Measurements from ENCODE around the gene SPAG6.
"Not testable (repeated sequence)": the region's sequence is repeated elsewhere in the genome, so short reads cannot be mapped to it uniquely, and the experiment has no call there.

Gene SPAG6

GRCh38 chr10:22345301-22346095, at the start of gene SPAG6:
TSS of gene SPAG6 (plus strand) at chr10:22345496. CDS start at chr10:22345612, 116 bp downstream.
- peak; percentile 16 for DNase-seq

- DNase-seq, result no peak
Observed at GRCh38 chr10:22301193-22301592, 44.1 kb upstream of the SPAG6 start.

GRCh38 chr10:22303461-22303860, 41.8 kb upstream of the SPAG6 start:
- DNase-seq, result no peak

GRCh38 chr10:22305721-22306120, 39.6 kb upstream of the SPAG6 start:
- DNase-seq, result no peak

GRCh38 chr10:22308390-22308789, 36.9 kb upstream of the SPAG6 start:
- DNase-seq, result no peak

GRCh38 chr10:22309180-22310000, 35.9 kb upstream of the SPAG6 start:
- DNase-seq, result no peak

- not testable (repeated sequence) for DNase-seq
Observed at GRCh38 chr10:22310012-22310411, 35.3 kb upstream of the SPAG6 start.

GRCh38 chr10:22310928-22311327, 34.4 kb upstream of the SPAG6 start:
- DNase-seq, result no peak

- DNase-seq, result no peak
Observed at GRCh38 chr10:22314852-22315251, 30.4 kb upstream of the SPAG6 start.

GRCh38 chr10:22315455-22316285, 29.6 kb upstream of the SPAG6 start:
- no peak for DNase-seq

- DNase-seq, result peak; percentile 65
Observed at GRCh38 chr10:22316286-22317075, 28.8 kb upstream of the SPAG6 start, which contains the start of gene COMMD3. TSS of gene COMMD3 (plus strand) at chr10:22316388. CDS start at chr10:22316418, 30 bp downstream.

GRCh38 chr10:22317076-22317370, 28.3 kb upstream of the SPAG6 start:
- DNase-seq, result no peak

GRCh38 chr10:22317771-22318565, 27.3 kb upstream of the SPAG6 start:
- DNase-seq, result no peak

GRCh38 chr10:22318772-22319171, 26.5 kb upstream of the SPAG6 start:
- no peak for DNase-seq

- no peak for DNase-seq
Observed at GRCh38 chr10:22319547-22319979, 25.7 kb upstream of the SPAG6 start.

- DNase-seq, result no peak
Observed at GRCh38 chr10:22319980-22320558, 25.2 kb upstream of the SPAG6 start.

- peak; percentile 47 for DNase-seq
Observed at GRCh38 chr10:22320591-22321155, 24.6 kb upstream of the SPAG6 start, which contains the start of gene BMI1. TSS of gene BMI1 (plus strand) at chr10:22321099. CDS start at chr10:22326450, 5,351 bp downstream.

- DNase-seq, result peak; percentile 56
Observed at GRCh38 chr10:22321156-22321923, 24.0 kb upstream of the SPAG6 start.

- DNase-seq, result peak; percentile 21
Observed at GRCh38 chr10:22321924-22322640, 23.2 kb upstream of the SPAG6 start.
